Measurements from ENCODE around the gene KIN.
A peak's percentile ranks its signal among the peaks of the same experiment; 100 is the strongest.

KIN gene

GRCh38 chr10:7787857-7788638, at the start of gene KIN, which contains the start of gene ATP5F1C:
TSS of gene KIN (minus strand) at chr10:7787993. CDS start at chr10:7787933, 60 bp downstream.
TSS of gene ATP5F1C (plus strand) at chr10:7788177. CDS start at chr10:7788208, 31 bp downstream.
- DNase-seq (ENCODE audit: low read depth): peak; percentile 90
- no peak for TF ChIP-seq CTCF (IDR thresholded peaks at IDR 0.05; ENCODE audit: low read depth, low read length, missing control alignments)
- H3K4me3 ChIP-seq (ENCODE audit: low read depth, low read length): peak within 1 kb of the TSS; percentile 70

DNA sequence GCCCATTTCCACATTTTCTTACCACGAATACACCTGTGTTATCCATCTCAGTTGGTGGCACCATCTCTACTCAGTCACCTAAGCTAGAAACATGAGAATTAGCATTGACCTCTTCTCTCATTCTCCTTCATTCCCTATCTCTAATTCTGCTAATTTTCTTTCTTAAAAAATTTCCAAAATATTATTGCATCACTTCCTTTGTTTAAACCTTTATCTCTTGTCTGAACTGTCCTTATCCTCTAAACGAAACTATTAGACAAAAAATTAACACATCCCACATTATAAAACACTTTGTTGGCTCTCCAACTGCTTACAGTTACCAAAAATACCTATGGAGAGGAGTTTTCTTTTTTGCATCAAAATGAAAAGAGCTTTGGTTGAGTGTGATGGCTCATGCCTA, 48.8 kb upstream of the KIN start:
- H3K4me3 ChIP-seq (ENCODE audit: low read depth, low read length): no peak overlapping the region
- TF ChIP-seq CTCF (IDR thresholded peaks at IDR 0.05; ENCODE audit: low read depth, low read length, missing control alignments): no peak
- DNase-seq (ENCODE audit: low read depth): no peak

DNA sequence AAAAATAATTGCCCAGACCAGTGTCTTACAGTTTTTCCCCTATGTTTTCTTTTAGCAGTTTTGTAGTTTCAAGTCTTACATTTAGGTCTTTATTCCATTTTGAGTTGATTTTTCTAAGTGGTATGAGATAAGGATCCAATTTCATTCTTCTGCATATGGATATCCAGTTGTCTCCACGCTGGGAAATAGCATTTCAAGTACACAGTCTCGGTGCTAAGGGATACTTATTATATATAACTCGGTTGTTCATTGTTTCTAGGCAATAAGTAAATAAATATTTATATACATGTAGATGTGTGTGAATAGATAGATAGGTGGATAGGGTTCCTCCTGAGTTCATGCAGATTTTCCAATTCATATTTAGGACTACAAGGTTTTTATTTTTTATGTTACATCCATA, 46.5 kb upstream of the KIN start:
- H3K4me3 ChIP-seq (ENCODE audit: low read depth, low read length): no peak overlapping the region
- TF ChIP-seq CTCF (IDR thresholded peaks at IDR 0.05; ENCODE audit: low read depth, low read length, missing control alignments): no peak
- DNase-seq (ENCODE audit: low read depth): no peak

DNA sequence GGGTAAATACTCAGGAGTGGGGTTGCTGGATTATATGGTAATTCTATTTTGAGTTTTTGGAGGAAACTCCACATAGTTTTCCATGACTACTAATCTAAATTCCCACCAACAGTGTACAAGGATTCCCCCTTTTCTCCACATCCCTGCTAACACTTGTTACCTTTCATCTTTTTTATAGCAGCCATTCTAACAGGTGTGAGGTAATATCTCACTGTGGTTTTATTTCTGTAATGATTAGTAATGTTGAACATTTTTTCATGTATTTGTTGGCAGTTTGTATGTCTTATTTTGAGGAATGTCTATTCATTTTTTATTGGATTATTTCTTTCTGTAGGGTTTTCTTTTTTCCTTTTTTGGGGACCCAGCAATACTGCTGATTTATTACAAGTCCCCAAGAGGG, 45.4 kb upstream of the KIN start:
- DNase-seq (ENCODE audit: low read depth): no peak
- no peak overlapping the region for H3K4me3 ChIP-seq (ENCODE audit: low read depth, low read length)
- TF ChIP-seq CTCF (IDR thresholded peaks at IDR 0.05; ENCODE audit: low read depth, low read length, missing control alignments): no peak

- H3K4me3 ChIP-seq (ENCODE audit: low read depth, low read length): no peak overlapping the region
- no peak for TF ChIP-seq CTCF (IDR thresholded peaks at IDR 0.05; ENCODE audit: low read depth, low read length, missing control alignments)
- no peak for DNase-seq (ENCODE audit: low read depth)
Measured at GRCh38 chr10:7832060-7832459, 44.3 kb upstream of the KIN start.

GRCh38 chr10:7829289-7829834, 41.6 kb upstream of the KIN start:
- no peak for DNase-seq (ENCODE audit: low read depth)
- H3K4me3 ChIP-seq (ENCODE audit: low read depth, low read length): no peak overlapping the region
- TF ChIP-seq CTCF (IDR thresholded peaks at IDR 0.05; ENCODE audit: low read depth, low read length, missing control alignments): no peak

Measured in GM12864 (cell line).